ENCODE measurements around the gene PCNX4.
"Not testable (repeated sequence)": the region's sequence is repeated elsewhere in the genome, so short reads cannot be mapped to it uniquely, and the experiment has no call there.

Gene PCNX4

DNA sequence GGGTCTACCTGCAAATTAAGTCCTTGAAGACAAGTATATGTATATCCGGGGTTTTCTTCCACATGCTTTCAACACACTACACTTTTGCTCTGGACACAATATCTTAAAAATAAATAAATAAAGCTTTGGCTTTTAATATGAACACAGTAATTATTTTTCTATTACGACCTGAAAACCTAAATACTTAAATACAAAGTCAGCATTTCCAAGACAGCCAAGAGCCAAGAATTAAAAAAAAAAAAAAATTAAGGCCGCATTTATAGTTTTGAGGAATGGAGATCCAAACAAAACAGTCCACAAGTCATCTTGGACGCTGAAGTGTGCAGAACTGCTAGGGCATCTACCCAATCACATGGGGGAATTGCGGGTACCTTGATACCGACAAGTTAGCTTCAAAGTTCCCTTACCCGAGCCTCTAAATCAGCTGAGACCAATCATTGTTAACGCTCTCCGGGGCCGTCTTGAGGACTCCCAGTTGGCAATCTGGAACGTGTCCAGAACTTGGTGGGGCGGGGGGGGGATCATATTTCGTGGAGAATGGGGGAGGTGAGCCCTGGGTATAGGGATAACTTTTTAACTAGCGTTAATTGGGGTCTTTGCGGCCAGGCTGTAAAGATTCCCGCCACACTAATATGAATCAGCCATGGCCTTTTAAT lies 731 bp upstream of the PCNX4 start:
- Histone ChIP-seq H3K9ac (ENCODE audit: low read length) (peak overlapping the region; percentile 84), H3K36me3 (ENCODE audit: control insufficient read depth, insufficient read depth, low read length) (no peaks in the 10 kb centered on the region), H3K9me3 (ENCODE audit: control insufficient read depth, low read length) (no peaks in the 10 kb centered on the region), H3K4me1 (ENCODE audit: control insufficient read depth, insufficient read depth, low read length) (no peaks in the 10 kb centered on the region), H3K27me3 (ENCODE audit: control insufficient read depth, insufficient read depth, low read length) (no peaks in the 10 kb centered on the region), H3K4me3 (ENCODE audit: low read length) (peak overlapping the region; percentile 91)

DNA sequence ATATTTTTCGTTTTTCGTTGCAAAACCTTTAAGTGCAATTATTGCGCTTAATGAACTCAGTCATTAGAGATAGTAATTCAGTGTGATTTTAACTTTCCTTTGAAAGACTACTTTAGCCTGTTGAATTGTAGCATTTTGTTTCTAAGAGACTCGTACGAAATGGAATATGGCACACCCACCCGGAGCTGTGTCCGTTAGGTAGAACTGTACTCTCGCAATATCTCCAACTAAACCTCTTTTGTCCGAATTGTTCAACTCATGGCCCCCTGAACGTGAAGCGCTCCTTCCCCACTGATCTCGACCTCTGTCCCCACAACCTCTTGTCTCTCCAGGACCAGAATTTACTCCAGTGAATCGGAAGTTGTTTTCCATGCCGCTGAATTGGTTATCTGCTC lies 800 bp downstream of the PCNX4 start:
- H3K9ac ChIP-seq (ENCODE audit: low read length), result peak overlapping the region; percentile 84
- H3K4me1 ChIP-seq (ENCODE audit: control insufficient read depth, insufficient read depth, low read length), result no peaks in the 10 kb centered on the region
- no peaks in the 10 kb centered on the region for H3K36me3 ChIP-seq (ENCODE audit: control insufficient read depth, insufficient read depth, low read length)
- H3K27me3 ChIP-seq (ENCODE audit: control insufficient read depth, insufficient read depth, low read length), result no peaks in the 10 kb centered on the region
- H3K9me3 ChIP-seq (ENCODE audit: control insufficient read depth, low read length), result no peaks in the 10 kb centered on the region
- peak overlapping the region; percentile 91 for H3K4me3 ChIP-seq (ENCODE audit: low read length)

GRCh38 chr14:60093080-60093479 lies 1.4 kb downstream of the PCNX4 start:
- H3K9ac ChIP-seq (ENCODE audit: low read length), result peak overlapping the region; percentile 84
- peak overlapping the region; percentile 91 for H3K4me3 ChIP-seq (ENCODE audit: low read length)
- H3K27me3 ChIP-seq (ENCODE audit: control insufficient read depth, insufficient read depth, low read length), result no peaks in the 10 kb centered on the region
- H3K36me3 ChIP-seq (ENCODE audit: control insufficient read depth, insufficient read depth, low read length), result no peaks in the 10 kb centered on the region
- no peaks in the 10 kb centered on the region for H3K9me3 ChIP-seq (ENCODE audit: control insufficient read depth, low read length)
- no peaks in the 10 kb centered on the region for H3K4me1 ChIP-seq (ENCODE audit: control insufficient read depth, insufficient read depth, low read length)

DNA sequence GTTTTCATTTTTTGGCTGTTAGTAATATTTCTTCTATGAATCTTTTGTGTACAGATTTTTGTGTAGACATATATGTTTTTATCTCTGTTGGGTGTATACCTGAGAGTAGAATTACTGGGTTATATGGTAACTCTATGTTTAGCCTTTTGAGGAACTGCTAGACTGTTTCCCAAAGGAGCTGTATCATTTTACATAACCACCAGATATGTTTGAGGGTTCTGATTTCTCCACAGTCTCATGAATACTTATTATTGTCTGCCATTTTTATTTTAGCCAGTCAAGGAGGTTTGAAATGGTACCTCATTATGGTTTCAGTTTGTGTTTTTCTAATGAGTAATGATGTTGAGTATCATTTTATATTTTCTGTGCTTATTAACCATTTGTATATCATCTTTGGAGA lies 1.9 kb downstream of the PCNX4 start:
- no peak overlapping the region for H3K4me3 ChIP-seq (ENCODE audit: low read length)
- H3K9ac ChIP-seq (ENCODE audit: low read length), result no peak overlapping the region
- H3K27me3 ChIP-seq (ENCODE audit: control insufficient read depth, insufficient read depth, low read length), result no peaks in the 10 kb centered on the region
- H3K36me3 ChIP-seq (ENCODE audit: control insufficient read depth, insufficient read depth, low read length), result no peaks in the 10 kb centered on the region
- H3K9me3 ChIP-seq (ENCODE audit: control insufficient read depth, low read length), result no peaks in the 10 kb centered on the region
- no peaks in the 10 kb centered on the region for H3K4me1 ChIP-seq (ENCODE audit: control insufficient read depth, insufficient read depth, low read length)

DNA sequence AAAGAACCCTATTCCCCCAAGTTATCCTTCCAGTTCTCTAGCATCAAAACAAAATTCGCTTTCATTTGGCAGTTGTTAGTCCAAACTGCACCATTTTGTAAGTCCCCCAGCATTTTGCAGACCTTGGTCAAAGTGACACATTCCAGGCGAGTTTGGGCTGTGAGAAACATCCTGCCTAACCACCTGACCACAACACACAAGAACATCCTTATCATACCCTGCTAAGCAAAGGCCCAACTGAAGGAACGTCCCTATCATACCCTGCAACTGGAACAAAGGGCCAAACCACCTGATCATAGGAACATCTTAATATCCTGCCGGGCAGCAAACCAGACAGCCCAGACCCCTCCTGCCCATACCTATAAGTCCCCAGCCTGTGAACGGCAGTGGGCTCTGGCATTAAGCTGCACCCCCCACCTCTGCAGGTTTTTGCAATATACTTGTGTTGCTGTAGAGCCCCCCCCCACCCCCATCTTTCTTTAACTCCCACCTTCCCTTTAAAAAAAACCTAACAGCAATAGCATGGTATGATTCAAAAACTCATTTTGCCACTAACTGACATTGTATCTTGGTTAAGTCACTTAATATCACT lies 2.7 kb downstream of the PCNX4 start:
- Histone ChIP-seq H3K9me3 (ENCODE audit: control insufficient read depth, low read length) (no peaks in the 10 kb centered on the region), H3K9ac (ENCODE audit: low read length) (no peak overlapping the region), H3K4me3 (ENCODE audit: low read length) (no peak overlapping the region), H3K36me3 (ENCODE audit: control insufficient read depth, insufficient read depth, low read length) (no peaks in the 10 kb centered on the region), H3K4me1 (ENCODE audit: control insufficient read depth, insufficient read depth, low read length) (no peaks in the 10 kb centered on the region), H3K27me3 (ENCODE audit: control insufficient read depth, insufficient read depth, low read length) (no peaks in the 10 kb centered on the region)

- H3K9me3 ChIP-seq (ENCODE audit: control insufficient read depth, low read length), result no peaks in the 10 kb centered on the region
- no peaks in the 10 kb centered on the region for H3K36me3 ChIP-seq (ENCODE audit: control insufficient read depth, insufficient read depth, low read length)
- H3K4me1 ChIP-seq (ENCODE audit: control insufficient read depth, insufficient read depth, low read length), result no peaks in the 10 kb centered on the region
- no peak overlapping the region for H3K9ac ChIP-seq (ENCODE audit: low read length)
- H3K27me3 ChIP-seq (ENCODE audit: control insufficient read depth, insufficient read depth, low read length), result no peaks in the 10 kb centered on the region
- no peak overlapping the region for H3K4me3 ChIP-seq (ENCODE audit: low read length)
Measured at GRCh38 chr14:60095231-60095630, 3.5 kb downstream of the PCNX4 start.

DNA sequence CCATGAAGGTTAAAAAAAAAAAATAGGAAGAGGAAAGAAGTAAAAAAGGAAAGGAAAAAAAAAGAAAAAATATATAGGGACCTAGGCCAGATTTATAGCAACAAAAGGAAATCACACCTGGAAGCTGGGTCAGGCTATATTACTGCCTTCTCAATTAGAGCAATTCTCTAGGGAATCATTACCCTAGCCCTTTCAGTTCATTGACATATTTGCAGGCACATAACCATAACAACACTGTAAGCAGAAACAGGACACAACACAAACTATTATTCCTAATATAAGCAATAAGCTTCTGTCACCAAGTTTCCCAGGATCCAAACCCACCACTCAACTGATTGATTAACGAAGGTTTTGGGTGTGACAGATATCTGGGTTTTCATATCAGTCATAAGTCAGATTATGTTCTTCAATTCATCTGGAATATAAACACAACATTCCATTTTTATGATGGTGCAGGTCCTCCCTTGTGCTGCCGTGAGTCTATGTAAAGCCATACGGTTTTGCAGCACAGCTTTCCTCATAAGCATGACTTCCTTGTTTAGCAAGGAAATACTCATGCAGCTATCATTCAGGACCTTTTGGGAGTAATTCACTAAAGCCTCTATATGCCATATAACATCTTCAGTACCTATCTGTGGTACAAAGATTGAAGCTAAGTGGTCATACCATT lies 4.2 kb downstream of the PCNX4 start:
- Histone ChIP-seq H3K4me1 (ENCODE audit: control insufficient read depth, insufficient read depth, low read length) (no peaks in the 10 kb centered on the region), H3K27me3 (ENCODE audit: control insufficient read depth, insufficient read depth, low read length) (no peaks in the 10 kb centered on the region), H3K36me3 (ENCODE audit: control insufficient read depth, insufficient read depth, low read length) (no peaks in the 10 kb centered on the region), H3K9me3 (ENCODE audit: control insufficient read depth, low read length) (no peaks in the 10 kb centered on the region), H3K9ac (ENCODE audit: low read length) (no peak overlapping the region), H3K4me3 (ENCODE audit: low read length) (no peak overlapping the region)

DNA sequence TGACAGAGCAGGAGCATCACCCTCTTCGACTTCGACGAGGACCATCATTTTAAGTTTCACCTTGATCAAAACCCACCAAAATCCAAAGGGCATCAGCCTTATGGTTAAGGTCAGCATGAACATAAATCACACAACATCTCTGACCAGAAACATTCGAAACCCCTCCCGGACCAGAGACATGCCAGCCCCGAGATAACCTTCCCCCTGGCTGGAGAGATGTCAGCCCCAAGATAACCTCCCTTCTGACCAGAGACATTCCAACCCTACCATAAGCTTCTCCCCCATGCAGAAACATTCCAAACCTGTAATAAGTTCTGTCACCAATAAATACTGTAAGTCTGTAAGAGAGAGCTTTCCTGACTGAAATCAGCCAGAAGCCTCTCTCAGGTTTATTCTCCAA lies 6.3 kb downstream of the PCNX4 start:
- no peak overlapping the region for H3K9ac ChIP-seq (ENCODE audit: low read length)
- H3K4me1 ChIP-seq (ENCODE audit: control insufficient read depth, insufficient read depth, low read length), result no peaks in the 10 kb centered on the region
- H3K36me3 ChIP-seq (ENCODE audit: control insufficient read depth, insufficient read depth, low read length), result no peaks in the 10 kb centered on the region
- H3K27me3 ChIP-seq (ENCODE audit: control insufficient read depth, insufficient read depth, low read length), result no peaks in the 10 kb centered on the region
- H3K4me3 ChIP-seq (ENCODE audit: low read length), result no peak overlapping the region
- no peaks in the 10 kb centered on the region for H3K9me3 ChIP-seq (ENCODE audit: control insufficient read depth, low read length)

- not testable (repeated sequence) for H3K4me3 ChIP-seq (ENCODE audit: low read length); H3K9ac ChIP-seq (ENCODE audit: low read length); H3K36me3 ChIP-seq (ENCODE audit: control insufficient read depth, insufficient read depth, low read length); H3K9me3 ChIP-seq (ENCODE audit: control insufficient read depth, low read length); H3K4me1 ChIP-seq (ENCODE audit: control insufficient read depth, insufficient read depth, low read length); H3K27me3 ChIP-seq (ENCODE audit: control insufficient read depth, insufficient read depth, low read length)
Measured at GRCh38 chr14:60099855-60100254, 8.1 kb downstream of the PCNX4 start.

GRCh38 chr14:60101786-60102185 lies 10.1 kb downstream of the PCNX4 start:
- Histone ChIP-seq H3K9ac (ENCODE audit: low read length) (no peak overlapping the region), H3K4me3 (ENCODE audit: low read length) (no peak overlapping the region), H3K27me3 (ENCODE audit: control insufficient read depth, insufficient read depth, low read length) (no peaks in the 10 kb centered on the region), H3K9me3 (ENCODE audit: control insufficient read depth, low read length) (no peaks in the 10 kb centered on the region), H3K36me3 (ENCODE audit: control insufficient read depth, insufficient read depth, low read length) (no peaks in the 10 kb centered on the region), H3K4me1 (ENCODE audit: control insufficient read depth, insufficient read depth, low read length) (no peaks in the 10 kb centered on the region)

DNA sequence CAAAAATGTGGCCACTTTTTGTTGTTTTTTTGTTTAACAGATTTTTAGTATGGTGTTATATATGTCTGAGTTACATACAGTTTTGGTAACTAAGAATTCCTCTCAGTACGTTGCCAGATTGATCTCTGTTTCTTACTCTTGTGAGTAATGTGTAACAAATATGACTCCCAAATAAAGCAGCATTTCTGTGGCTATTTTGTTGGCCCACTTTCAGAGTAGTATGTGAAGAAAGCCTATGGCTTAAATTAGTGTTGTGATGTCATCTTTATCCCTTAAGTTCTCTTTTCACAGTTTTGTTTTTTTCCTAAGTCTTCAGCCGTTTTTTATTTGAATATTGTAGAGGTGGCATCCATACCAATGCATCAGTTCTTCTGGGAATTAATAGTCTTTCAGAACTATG lies 10.7 kb downstream of the PCNX4 start:
- no peak overlapping the region for H3K9ac ChIP-seq (ENCODE audit: low read length)
- H3K9me3 ChIP-seq (ENCODE audit: control insufficient read depth, low read length), result no peaks in the 10 kb centered on the region
- no peaks in the 10 kb centered on the region for H3K36me3 ChIP-seq (ENCODE audit: control insufficient read depth, insufficient read depth, low read length)
- H3K4me1 ChIP-seq (ENCODE audit: control insufficient read depth, insufficient read depth, low read length), result no peaks in the 10 kb centered on the region
- H3K4me3 ChIP-seq (ENCODE audit: low read length), result no peak overlapping the region
- H3K27me3 ChIP-seq (ENCODE audit: control insufficient read depth, insufficient read depth, low read length), result no peaks in the 10 kb centered on the region

GRCh38 chr14:60106339-60106738 lies 14.6 kb downstream of the PCNX4 start:
- H3K9me3 ChIP-seq (ENCODE audit: control insufficient read depth, low read length), result no peaks in the 10 kb centered on the region
- no peaks in the 10 kb centered on the region for H3K4me1 ChIP-seq (ENCODE audit: control insufficient read depth, insufficient read depth, low read length)
- H3K9ac ChIP-seq (ENCODE audit: low read length), result no peak overlapping the region
- H3K36me3 ChIP-seq (ENCODE audit: control insufficient read depth, insufficient read depth, low read length), result no peaks in the 10 kb centered on the region
- H3K4me3 ChIP-seq (ENCODE audit: low read length), result no peak overlapping the region
- no peaks in the 10 kb centered on the region for H3K27me3 ChIP-seq (ENCODE audit: control insufficient read depth, insufficient read depth, low read length)
